ENCODE results near the gene MATN4.

MATN4 gene

DNA sequence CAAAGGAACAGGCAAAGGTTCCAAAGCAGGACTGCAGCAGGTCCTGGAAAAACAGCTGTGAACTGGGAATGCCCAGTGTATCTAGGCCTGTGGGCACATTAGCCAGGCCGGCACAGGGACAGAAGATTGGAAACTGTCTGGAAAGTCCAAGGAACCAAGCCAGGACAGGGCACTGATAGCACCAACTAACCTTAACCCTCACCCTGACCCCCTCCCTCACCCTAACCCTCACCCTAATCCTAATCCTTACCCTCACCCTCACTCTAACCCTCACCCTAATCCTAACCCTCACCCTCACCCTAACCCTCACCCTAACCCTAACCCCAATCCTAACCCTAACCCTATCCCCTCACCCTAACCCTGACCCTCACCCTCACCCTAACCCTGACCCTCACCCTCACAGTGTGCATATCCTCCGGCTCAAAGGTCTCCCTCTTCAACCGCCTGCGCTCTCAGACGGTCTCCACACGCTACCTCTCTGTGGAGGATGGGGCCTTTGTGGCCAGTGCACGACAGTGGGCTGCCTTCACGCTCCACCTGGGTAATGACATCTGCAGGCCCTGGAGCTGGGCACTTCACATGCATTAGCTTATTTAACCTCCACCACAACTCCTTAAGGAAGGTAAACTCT lies 5.1 kb upstream of the MATN4 start:
- DNase-seq, result no peak

DNA sequence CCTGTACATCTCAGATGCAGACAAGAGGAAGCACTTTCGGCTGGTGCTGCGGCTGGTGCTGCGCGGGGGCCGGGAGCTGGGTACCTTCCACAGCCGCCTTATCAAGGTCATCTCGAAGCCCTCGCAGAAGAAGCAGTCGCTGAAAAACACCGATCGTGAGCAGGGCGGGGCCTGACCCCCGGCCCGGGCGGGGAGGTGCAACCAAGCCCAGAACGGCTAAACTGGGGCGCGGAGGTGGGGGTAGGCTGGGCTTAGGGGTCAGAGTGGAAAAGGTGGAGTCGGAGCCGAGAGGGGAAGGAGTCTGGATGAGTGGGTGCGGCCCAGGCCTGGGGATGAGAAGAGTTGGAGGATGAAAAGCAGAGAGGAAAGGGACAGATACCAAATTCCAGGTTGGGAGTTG lies 4.1 kb upstream of the MATN4 start:
- no peak for DNase-seq

DNA sequence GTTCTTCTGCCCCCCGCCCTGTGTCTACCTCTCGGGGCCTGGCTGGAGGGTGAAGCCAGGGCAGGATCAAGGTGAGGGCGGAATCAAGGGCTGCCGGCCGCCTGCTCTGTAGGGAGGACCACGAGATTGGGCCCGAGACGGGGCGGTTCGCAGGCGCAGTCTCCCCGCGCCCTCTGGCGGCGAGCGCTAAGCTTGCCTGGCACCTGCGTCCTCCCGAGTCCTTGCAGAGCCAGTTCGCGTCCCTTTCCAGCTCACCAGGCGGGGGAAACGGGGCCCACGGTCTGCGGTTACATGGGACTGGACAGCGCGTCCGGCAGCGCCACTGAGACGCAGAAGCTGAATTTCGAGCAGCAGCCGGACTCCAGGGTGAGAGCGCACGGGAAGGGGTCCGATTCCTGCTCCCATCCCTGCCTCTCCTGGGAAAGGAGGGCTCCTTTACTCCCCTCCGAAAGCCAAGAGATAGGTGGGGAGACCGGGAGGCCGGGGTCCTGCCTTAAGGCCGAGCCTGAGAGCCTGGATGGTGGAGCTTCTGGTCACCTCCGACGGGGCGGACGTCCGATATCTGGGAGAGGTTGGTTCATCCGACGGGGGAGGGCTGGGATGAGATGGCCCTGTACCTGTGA lies 3.6 kb upstream of the MATN4 start:
- DNase-seq, result peak; percentile 75

DNA sequence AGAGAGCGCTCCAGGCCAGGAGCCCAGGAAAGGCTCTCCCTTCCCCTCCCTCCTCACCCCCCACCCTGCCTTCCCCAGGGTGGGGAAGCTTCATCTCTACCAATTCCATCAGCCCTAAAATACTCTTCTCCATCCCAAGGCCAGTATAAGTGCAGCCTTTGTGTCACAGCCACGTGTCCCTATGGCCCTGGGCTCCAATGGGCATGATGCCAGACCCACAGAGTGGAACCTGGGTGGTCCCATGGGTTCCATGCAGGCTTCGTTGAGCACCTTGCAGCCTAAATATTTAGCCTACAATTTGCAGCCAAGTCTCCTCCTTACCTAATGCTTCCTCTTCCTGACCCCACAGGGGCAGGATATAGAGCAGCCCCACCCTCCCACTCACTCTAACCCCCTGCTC lies 976 bp upstream of the MATN4 start:
- DNase-seq, result no peak

DNA sequence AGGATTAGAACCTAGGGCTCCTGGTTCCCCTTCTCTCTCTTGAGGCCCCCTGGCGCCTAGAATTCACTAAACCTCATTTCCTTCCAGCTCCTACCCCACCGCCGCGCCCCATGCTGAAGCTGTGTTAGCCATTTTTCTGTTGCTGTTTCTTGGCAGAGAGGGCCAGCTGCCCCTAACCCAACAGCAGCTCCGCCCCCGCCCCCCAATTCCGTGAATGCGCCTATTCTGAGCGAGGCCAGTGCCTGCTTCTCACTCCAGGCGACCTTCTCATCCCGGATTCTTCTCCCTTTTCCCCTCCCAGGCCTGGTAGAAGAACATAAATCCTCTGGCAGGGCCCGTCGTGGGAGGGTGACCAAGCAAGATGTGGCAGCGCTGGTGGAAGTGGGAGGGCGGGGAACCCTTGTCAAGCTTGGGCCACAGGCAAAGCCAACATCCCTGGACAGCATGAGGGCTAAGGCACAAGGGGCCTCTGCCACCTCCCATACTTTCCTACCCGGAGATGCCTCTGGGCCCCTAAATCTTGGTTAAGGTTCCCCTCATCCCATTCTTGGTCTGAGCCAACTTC lies 941 bp downstream of the MATN4 start:
- no peak for DNase-seq

DNA sequence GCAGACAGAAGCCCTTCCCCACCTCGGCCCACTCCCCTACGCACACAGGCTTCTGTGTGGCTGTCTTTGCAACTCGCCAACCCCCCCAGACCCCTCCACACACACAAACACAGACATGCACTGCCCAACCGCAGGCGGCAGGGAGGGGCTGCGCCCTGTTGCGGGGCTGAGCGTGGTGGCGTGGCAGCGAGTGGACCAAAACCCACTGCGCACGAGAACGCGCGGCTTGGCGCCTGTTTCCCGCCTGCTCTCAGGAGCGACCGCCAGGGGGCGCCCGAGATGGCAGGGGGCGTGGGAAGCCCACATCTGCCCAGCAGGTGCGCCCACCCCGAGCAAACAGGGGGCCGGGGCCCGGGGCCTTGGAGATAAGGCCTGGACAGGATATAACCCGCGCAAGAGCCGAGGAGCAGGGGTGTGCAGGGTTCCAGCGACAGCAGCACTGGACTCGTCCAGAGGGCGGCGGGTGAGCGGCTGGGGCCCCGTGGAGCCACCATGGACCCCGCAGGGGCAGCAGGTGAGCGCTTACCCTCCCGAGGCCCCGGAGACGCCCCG lies 1.6 kb downstream of the MATN4 start, which contains the start of gene RBPJL:
Gene RBPJL, plus strand, starts transcription at position 410 of the 552 bp plus-strand sequence. Its CDS starts 83 bp downstream, at position 493.
- peak; percentile 32 for DNase-seq

DNA sequence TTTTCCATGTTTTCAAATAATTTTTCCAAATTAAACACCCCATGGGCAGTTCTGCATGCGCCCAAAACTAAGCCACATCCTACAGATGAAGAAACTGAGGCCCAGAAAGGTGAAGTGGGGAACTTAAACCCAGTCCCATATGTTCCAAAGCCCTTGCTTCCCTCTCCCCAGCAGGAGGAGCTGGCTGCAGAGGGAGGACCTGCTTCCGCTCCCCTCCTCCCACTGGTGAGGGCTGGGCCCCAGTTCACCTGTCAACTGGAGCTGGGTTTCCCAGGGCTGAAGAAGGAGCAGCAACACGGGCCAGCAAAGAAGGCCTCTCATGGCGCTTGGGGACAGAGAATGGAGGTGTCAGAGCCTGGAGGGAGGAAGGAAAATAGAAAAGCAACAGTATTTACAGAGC lies 2.8 kb downstream of the MATN4 start:
- no peak for DNase-seq

DNA sequence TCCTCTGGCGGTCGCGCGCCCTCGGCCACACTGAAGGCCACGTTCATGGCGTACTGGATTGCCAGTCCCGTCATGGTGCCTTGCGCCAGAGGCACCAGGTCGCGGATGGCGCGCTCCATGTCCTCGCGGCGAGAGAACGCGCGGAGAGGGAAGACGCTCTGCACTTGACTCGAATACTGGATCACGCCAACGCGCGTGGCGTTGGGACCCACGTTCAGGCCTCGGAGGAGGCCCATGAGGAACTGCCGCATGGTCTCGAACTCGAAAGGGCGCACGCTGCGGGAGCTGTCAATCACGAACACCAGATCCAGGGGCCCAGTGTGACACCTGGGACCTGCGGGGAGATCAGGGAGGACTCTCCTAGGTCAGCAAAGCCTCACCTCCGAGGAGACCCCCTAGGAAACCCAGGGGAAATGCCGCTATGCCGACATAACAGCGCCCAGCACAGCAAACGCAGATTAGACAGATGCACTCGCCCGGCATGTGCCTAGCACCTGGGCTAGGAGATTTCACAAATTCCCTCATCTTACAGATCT lies 3.6 kb downstream of the MATN4 start:
- DNase-seq, result no peak

DNA sequence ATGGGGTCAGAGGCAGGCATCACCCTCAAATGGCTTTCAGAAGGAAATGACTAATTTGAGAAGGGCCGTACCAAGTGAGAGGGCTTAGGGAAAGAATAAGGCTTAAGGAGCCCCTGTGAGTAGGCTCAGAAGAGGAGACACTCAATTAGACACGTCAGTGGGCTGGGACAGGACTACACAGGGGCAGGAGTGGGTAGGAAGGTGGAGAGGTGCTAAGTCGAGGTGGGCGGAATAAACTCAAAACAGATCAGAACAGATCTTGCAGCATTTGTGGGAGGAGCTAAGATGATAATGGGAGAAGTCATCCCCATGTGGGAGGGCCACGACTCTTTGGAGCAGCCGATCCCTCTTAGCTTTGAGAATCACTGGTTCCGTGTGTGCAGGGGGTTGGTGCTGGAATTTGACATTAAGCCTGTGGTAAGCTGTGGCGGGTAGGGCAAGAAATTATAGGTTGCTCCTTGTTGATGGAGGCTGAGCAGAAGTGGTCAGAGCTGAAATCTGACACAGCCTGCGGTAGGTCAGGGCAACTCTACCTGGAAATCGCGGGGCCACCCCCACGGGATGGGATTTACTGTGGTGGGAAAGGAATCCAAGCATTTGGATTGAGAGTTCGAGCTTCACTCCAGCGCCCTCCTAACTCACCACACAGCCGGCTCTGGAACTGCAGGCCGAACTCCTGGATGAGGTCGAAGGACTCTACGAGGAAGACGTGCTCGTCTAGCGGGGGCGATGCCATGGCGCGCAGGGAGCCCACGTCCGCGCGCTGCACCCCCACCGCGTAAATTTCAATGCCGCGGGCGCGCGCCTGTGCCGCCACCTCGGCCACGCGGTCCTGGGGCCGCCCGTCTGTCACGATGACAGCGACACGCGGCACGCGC lies 4.3 kb downstream of the MATN4 start:
- DNase-seq, result no peak

DNA sequence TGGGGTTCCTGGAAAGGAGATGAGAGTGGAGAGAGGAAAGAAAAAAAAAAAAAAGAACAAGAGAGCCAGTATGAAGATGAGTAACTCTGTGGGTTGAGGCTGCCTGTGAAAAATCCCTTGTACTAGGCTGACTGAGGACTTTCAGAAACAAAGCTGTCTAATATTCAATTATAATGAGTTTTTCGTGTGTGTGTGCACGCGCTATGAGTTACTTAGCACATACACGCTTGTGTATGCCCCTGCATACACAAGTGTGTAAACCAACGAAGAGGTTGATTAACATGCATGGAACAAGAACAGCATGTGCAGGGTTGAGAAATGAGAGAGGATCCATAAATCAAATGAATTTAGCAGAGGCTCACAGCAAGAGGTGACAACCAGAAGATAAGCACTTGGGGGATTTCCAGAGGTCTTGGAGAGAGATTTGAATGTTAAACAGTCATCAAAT lies 6.3 kb downstream of the MATN4 start:
- DNase-seq, result no peak

DNA sequence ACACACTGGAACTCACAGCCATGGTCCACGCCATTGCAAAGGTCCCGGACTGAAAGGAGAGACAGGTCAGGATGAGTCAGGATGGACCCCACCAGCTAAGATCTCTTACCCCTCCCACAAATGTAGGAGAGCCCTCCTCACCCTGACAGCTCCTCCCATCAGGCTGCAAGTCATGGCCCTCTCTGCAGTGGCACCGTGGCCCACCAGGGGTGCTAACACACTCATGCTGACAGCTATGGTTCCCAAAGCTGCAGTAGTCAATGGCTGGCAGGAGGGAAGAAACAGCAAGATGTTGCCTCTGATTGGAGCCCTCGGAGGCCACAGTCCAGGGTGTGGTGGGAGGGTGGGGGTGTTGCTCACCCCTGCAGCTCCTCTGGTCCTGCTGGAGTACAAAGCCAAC lies 7.1 kb downstream of the MATN4 start:
- DNase-seq, result peak; percentile 34

DNA sequence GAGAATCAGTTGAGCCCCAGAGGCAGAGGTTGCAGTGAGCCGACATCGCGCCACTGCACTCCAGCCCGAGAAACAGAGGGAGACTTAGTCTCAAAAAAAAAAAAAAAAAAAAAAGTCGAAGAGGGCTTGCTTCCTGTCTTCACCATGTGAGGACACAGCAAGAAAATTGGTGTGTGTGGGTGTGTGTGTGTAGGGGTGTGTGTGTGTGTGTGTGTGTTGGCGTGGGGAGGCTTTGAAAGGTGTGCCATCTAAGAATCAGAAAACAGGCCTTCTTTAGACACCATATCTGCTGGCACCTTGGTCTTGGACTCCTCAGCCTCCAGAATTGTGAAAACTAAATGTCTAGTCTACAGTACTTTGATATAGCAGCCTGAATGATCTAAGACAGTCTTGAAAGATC lies 8.3 kb downstream of the MATN4 start:
- DNase-seq, result no peak

DNA sequence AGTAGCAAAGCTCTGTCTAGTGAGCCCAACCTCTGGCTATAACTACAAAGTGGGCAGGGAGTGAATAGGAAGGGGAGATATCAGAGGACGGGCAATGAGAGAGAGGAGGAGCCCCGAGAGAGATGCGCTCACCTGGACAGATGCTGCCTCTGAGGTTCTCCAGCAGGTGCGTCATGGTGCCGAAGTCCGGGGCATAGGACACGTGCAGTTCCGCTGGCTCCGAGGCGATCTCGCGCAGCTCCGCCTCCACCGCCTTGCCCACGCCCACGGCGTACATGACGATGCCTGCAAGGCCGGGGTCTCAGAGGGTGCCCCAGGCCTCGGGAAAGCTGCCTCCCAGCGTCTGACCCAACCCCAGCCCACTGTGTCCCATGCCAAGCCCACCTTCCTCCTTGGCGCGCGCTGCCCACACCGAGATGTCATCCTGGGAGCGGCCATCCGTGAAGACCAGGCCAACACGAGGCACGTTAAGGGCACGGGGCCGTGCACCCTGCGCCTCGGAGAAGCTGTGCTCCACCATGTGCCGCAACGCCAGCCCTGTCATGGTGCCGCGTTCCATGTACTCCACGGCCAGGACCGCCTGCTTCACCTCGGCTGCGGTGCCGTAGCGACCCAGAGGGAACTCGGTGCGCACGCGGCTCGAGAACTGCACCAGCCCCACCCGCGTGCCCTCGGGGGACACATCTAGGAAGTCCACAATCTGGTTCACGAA lies 10.2 kb downstream of the MATN4 start:
- no peak for DNase-seq

DNA sequence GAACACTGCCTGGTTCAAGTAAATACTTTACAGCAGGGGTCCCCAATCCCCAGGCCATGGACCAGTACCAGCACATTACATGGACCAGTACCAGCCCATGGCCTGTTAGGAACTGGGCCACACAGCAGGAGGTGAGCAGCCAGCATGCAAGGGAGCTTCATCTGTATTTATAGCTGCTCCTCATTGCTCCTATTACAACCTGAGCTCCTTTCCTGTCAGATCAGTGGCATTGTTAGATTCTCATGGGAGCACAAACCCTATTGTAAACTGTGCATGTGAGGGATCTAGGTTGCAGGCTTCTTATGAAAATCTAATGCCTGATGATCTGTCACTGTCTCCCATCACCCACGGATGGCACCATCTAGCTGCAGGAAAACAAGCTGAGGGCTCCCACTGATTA lies 13.4 kb downstream of the MATN4 start:
- no peak for DNase-seq

DNA sequence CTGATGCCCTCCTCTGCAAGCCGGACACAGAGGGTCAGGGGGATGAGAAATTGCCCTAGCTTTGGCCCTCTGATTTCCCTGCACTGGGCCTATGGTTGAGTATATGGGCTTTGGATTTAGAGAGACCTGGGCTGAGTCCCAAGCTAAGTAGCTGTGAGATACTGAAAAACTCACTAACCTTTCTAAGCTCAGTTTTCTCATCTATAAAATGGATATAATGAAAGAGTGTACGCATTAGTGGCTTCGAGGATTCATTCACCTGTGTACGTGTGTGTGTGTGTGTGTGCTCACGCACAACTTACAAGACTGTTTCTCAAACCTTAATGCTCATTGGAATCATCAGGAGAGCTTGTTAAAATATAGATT lies 14.1 kb downstream of the MATN4 start:
- DNase-seq, result no peak

DNA sequence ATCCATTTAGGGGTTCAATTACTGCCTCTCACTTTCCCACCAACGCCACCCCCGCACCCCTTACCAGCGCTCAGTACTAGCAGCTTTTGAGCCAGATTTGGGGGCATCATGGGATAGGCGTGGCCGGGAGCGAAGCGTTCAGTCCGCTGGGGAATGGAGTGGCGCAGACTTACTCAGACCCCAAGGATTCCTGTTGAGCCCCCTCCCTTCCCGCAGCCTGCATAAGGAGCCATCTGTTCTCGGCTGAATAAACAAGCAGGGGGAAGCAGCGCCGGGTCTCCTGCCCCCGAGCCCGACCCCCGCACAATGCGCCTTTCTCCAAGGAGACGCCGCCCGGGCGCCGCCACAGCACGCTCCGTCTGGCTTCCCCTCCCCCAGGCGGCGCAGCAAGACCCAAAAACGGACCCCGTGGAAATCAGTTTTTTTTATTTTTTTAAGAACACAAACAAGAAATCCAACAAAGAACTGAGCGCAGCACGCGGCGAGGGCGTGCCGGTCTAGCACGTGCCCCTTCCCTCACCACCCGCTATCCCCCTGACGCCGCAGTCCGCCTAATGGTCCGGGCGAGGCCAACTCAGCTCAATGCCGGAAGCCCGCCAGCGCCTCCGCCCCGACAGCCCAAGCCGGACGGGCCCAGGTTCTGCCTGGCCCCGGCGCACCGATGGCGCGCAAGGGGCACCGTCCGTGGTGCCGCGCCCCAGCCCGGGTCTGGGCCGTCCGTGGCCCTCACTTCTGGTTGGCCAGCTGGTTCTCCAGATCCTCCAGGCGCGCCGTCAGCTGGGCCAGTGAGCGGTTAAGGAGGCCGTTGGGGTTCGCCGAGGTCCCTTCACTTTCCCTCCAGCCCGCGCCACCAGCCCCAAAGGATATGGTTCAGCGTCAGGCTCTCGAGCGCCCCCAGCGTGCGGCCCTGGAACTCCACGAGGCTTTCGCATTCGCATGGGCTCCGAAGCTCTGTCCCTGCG lies 14.8 kb downstream of the MATN4 start:
- DNase-seq, result peak; percentile 91

DNA sequence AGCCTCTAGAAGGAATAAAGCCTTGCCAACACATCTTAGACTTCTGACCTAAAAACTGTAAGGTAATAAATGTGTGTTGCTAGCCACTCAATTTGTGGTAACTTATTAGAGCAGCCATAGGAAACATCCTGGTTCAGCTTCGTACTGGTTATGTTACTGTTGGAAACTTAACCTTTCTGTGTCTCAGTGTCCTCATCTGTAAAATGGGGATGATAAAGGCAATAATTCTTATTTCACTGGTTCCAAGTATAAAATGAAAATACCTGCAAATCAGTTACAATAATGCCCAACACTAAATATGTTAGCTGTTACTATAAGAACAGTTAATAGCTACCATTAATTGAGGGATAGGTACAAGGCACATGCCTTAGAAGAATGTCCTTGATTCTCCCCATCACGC lies 15.8 kb downstream of the MATN4 start:
- DNase-seq, result no peak

DNA sequence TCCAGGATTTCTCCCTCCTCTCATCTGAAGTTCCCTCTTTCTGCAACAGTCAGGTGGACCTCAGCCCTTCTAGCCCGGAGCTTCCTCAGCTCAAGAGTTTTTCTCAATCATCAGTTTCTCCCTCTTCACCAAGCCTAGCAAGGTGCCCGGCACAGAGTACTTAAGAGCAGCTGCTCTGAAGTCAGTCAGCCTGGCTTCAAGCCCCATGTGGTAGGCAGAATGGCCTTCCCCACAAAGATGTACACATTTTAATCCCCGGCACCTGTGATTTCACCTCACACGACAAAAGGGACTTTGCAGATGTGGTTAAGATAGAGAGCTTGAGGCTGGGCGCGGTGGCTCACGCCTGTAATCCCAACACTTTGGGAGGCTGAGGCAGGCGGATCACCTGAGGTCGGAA lies 16.6 kb downstream of the MATN4 start:
- no peak for DNase-seq

DNA sequence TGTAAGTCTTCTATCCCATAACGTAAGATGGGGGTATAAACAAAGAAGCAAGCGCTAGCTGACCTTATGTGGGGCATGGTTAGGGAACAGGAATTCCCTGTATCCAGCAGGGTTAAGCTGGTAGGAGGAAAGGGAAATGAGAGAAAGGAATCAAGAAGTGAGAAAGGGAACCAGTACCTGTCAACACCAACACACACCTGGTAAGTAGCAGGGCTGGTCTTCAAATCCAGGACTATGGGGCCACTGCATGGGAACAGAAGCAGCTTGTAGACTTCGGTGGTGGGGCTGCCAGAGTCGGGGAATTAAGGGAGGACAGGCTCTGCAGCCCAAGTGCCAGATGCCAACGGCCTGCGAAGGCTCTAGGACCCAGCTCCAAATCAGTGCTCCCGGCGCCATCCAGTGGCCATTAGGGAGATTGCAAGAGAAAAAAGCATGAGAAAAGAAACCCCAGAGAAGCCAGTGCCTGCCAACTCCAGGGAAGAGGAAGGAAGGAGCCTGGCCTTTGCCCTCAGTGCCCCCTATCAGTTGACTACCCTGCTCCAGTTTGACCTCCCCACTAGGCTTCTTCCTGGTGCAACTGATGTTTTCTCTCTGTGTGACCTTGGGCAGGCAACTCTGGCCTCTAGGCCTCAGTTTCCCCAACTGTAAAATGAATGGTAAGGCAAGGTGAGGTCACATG lies 17.3 kb downstream of the MATN4 start:
- DNase-seq, result peak; percentile 87

DNA sequence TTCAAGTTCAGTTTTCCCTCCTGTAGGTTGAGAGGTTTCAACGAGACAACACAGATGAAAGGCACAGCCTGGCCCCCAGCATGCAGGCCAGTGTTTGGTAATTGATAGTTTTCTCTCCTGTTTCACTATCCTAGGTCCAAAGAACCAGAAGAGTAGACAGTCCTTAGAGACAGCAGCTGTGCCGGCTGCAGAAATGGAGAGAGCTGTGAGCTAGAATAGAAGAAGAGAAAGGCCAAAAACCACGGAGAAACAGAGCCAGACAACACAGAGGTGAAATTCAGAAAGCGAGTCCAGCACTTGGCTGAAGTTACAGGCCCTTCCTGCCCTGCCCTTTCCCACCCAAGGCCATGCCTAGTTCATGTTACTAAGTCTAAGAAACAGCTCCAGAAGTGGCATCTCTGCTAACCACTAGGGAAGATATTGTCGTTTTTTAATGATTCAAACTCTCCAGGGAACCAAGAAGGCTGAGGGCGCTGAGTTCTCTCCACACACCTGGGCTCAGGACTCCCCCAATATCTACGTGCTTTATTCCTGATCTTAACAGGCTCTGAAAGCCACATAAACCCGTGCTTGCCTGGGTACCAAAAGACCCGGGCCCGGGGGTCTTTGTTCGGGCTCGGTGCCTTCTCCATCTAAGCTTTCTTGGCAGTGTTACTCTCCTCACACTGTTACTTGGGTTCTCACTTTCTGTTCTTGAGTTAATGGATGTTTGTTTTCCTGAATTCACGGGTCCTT lies 18.0 kb downstream of the MATN4 start:
- no peak for DNase-seq

Data from suppressor macrophage treated with lipopolysaccharide for 4 hours (primary cell).